Activated B cell treated with CpG ODN at 0.5 μM for 24 hours (primary cell): Measurements from ENCODE around the gene RPS6KB2. TPM values are rescaled to one million over a fixed set of nuclear protein-coding genes. Genes with fewer than 3 reads are reported as not detected.

ENCODE experiments used
- ATAC-seq: fragments of 200-7000 bp; cut with Tn5 transposase; one replicate; pipeline ENCODE4 v1.10.0; 2021; ENCODE audit warnings: low read depth, mild to moderate bottlenecking, moderate library complexity
- CTCF ChIA-PET: fragments of 350-600 bp; sonication (Branson Sonifier 250); formaldehyde crosslinking; loops from one replicate; lab custom pipeline; 2021; ENCODE audit warnings: antibody characterized with exemption; lab: Charles Lee
- POLR2A ChIA-PET: fragments of 350-600 bp; sonication (Branson Sonifier 250); formaldehyde crosslinking; loops from one replicate; lab custom pipeline; 2021; ENCODE audit warnings: antibody characterized with exemption; lab: Charles Lee
- DNase-seq: peaks from one replicate; pipeline ENCODE4 v3.0.0; 2022
- H3K27ac Mint-ChIP-seq: one replicate; pipeline ENCODE4 v1.8.0; 2020; ENCODE audit warnings: mixed read lengths
- H3K27me3 Mint-ChIP-seq: one replicate; pipeline ENCODE4 v1.8.0; 2021; ENCODE audit warnings: mixed read lengths
- H3K36me3 Mint-ChIP-seq: one replicate; pipeline ENCODE4 v1.8.0; 2021; ENCODE audit warnings: low read depth, mixed read lengths
- H3K4me1 Mint-ChIP-seq: one replicate; pipeline ENCODE4 v1.8.0; 2021; ENCODE audit warnings: mixed read lengths
- H3K4me3 Mint-ChIP-seq: one replicate; pipeline ENCODE4 v1.8.0; 2020; ENCODE audit warnings: mild to moderate bottlenecking, mixed read lengths
- H3K9me3 Mint-ChIP-seq: one replicate; pipeline ENCODE4 v1.8.0; 2020; ENCODE audit warnings: mixed read lengths
- intact Hi-C: fragments of 100-400 bp; cut with micrococcal nuclease; formaldehyde crosslinking; loops from one replicate; pipeline ENCODE4 v1.15.1; 2024
- total RNA-seq: library from RNA; stranded (reverse); gene quantifications from 2 replicates; pipeline ENCODE4 v1.2.3, GENCODE V29; 2022
- TF ChIP-seq, protein P1 (sequence below): fragments of 200-600 bp; IDR thresholded peaks from one replicate; pipeline ENCODE4 v1.8.0; 2022; ENCODE audit warnings: antibody characterized with exemption, mild to moderate bottlenecking

RPS6KB2 gene
- 66.9 and 74.5 TPM in 2 replicates for total RNA-seq

DNA sequence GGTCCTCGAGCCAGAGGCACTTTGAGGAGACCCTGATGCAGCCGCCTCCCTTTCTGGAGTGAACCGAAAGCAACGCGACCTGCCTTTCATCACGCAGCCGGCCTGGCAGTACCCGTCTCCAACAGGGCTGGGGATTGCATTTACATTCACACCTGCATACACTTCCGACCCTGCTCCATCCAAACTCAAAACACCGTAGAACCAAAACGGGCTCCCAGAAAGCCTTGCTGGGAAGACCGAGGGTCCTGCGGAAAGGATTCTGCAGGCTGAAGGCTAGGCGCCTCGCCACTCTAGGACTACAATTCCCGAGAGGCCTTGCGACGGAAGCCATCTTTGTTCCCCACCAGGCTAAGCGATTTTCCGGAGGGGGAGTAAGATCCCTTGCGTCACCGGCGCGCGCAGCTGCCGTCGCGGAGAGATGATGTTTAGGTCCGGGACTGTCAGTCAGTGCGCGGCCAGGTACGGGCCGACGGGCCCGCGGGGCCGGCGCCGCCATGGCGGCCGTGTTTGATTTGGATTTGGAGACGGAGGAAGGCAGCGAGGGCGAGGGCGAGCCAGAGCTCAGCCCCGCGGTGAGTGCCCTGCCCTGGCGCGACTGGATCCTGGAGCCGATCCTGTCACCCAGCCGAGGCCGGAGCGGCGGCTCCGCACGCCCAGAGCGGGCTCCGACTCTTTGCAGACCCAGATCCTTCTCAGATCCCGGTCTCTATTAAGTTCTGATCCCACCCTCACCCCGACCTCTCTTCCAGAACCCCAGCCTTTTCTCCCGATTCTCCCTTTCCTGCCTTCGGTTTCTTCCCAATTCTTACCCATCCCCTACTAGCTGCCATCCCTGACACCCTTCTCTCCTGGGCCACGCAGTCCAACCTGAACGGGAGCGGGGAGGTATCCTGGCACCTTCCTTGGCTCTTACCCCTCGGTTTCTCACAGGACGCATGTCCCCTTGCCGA, at the start of gene RPS6KB2:
TSS of gene RPS6KB2 (plus strand) at position 443 of the 950 bp plus-strand sequence. CDS start at position 495, 52 bp downstream.
- ATAC-seq, result peak; percentile 81
- peaks cover 36% of the 10 kb centered on the region for H3K36me3 Mint-ChIP-seq
- POLR2A ChIA-PET, result interaction anchor here (0.6 to 26.0 kb wide), 12 partner anchors 9 to 1313 kb away, joined by 3 to 1417 read pairs (median 7); partner anchors contain the start of genes AIP, CABP4, CARNS1 and CORO1B
- no peaks in the 10 kb centered on the region for H3K27me3 Mint-ChIP-seq
- peak within 1 kb of the TSS; percentile 98 for H3K4me3 Mint-ChIP-seq
- H3K27ac Mint-ChIP-seq, result peak within 1 kb of the TSS; percentile 93
- H3K4me1 Mint-ChIP-seq, result peaks cover 42% of the 10 kb centered on the region
- H3K9me3 Mint-ChIP-seq, result no peaks in the 10 kb centered on the region
- TF ChIP-seq, protein P1, sequence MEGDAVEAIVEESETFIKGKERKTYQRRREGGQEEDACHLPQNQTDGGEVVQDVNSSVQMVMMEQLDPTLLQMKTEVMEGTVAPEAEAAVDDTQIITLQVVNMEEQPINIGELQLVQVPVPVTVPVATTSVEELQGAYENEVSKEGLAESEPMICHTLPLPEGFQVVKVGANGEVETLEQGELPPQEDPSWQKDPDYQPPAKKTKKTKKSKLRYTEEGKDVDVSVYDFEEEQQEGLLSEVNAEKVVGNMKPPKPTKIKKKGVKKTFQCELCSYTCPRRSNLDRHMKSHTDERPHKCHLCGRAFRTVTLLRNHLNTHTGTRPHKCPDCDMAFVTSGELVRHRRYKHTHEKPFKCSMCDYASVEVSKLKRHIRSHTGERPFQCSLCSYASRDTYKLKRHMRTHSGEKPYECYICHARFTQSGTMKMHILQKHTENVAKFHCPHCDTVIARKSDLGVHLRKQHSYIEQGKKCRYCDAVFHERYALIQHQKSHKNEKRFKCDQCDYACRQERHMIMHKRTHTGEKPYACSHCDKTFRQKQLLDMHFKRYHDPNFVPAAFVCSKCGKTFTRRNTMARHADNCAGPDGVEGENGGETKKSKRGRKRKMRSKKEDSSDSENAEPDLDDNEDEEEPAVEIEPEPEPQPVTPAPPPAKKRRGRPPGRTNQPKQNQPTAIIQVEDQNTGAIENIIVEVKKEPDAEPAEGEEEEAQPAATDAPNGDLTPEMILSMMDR, result no peak
- DNase-seq, result peak; percentile 99
- CTCF ChIA-PET, result interaction anchor here (1.0 to 1.2 kb wide), 2 partner anchors 25 to 27 kb away, joined by 3 to 4 read pairs; partner anchors contain the start of genes PPP1CA and TBC1D10C
- intact Hi-C loops, result loop anchor here (1.0 to 2.0 kb wide), 11 partner anchors 8 to 78 kb away; partner anchors contain the start of genes AIP, CORO1B, POLD4 and PPP1CA

DNA sequence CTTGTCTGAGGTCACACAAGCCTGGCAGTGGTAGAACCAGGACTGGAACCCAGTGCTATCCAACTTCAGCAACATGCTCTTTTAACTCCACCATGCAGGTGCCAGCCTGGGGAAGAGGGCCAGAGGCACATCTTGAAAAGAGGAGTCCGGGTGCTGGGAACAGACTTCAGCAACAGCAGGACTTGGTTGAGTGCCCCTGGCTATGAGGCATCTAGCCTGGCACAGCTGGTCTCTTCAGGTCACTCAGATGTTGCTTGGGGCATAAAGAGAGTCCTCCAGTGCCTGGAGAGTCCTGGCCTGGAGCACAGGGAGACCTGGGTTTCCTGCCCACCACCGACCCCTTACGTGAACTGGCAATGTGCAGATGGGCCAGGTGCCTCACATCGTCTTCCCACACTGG, 49.8 kb upstream of the RPS6KB2 start:
- Mint-ChIP-seq H3K4me3 (no peak overlapping the region), H3K9me3 (no peaks in the 10 kb centered on the region), H3K36me3 (peaks cover under 1% of the 10 kb centered on the region), H3K4me1 (peaks cover 49% of the 10 kb centered on the region), H3K27me3 (no peaks in the 10 kb centered on the region), H3K27ac (peak overlapping the region; percentile 46)
- intact Hi-C loops, result no loop called here
- no peak for ATAC-seq
- no peak for DNase-seq
- POLR2A ChIA-PET, result interaction anchor here (0.6 to 26.4 kb wide), 6 partner anchors 13 to 87 kb away, joined by 3 to 1307 read pairs (median 4); partner anchors contain the start of genes CLCF1, POLD4 and RAD9A
- CTCF ChIA-PET, result interaction anchor here (4.4 to 22.6 kb wide), 3 partner anchors 25 to 59 kb away, joined by 48 to 735 read pairs (median 200); partner anchors contain the start of gene POLD4
- TF ChIP-seq, protein P1, result no peak

DNA sequence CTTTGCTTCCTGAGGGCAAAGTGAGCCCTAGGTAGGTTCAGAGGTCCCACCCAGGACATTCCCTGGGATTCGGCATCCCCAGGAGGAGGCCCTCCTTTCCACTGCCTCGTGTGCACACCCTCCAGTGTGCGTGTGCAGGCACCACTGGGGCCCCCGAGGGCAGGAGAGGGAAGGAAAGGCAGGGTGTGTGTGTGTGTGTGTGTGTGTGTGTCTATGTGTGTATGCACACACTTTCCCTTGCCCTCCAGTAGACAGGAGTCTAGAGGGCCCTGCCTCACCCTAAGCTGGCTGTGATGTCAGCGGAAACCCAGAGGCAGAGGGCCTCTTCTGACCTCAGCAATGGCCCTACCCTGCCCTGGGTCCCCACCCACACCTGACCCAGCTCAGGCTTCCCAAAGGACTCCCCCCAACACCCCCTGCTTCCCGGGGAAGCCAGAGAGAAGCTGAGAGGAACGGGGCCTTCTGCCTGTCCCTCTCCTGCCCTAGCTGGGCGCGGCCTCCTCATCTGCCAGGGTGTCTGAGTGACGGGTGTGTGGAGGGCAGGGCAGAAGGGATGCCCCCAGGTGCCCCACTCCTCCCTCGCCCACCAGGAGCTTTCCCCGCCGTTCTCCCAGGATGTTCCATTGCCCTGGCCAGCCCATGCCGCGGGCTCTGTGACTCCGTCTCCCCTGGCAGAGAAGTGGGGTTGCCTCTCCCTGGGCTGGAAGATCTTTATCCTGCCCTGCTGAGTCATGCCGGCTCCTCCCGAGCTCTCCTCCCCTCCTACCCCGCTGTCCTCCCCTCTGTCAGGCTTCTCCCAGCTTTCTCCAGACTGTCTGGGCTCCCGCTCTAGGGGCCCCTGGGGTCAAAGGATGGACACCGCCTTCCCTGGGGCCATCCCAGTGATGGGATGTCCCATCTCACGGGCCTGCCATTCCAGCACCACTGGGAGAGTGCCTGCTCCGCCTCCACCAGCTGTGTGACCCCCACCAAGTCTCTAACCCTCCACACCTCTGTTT, 48.9 kb upstream of the RPS6KB2 start:
- Mint-ChIP-seq H3K27me3 (no peaks in the 10 kb centered on the region), H3K4me3 (no peak overlapping the region), H3K4me1 (peaks cover 43% of the 10 kb centered on the region), H3K9me3 (no peaks in the 10 kb centered on the region), H3K36me3 (no peaks in the 10 kb centered on the region), H3K27ac (peak overlapping the region; percentile 46)
- intact Hi-C loops, result no loop called here
- ATAC-seq (no peak), DNase-seq (no peak)
- ChIA-PET POLR2A (interaction anchor here (0.6 to 26.4 kb wide), 6 partner anchors 13 to 62 kb away, joined by 3 to 1307 read pairs (median 5); partner anchors contain the start of genes CLCF1, POLD4 and RAD9A), CTCF (interaction anchor here (2.6 to 22.6 kb wide), 5 partner anchors 8 to 59 kb away, joined by 19 to 735 read pairs (median 73); partner anchors contain the start of genes CLCF1 and POLD4)
- TF ChIP-seq, protein P1, result no peak

DNA sequence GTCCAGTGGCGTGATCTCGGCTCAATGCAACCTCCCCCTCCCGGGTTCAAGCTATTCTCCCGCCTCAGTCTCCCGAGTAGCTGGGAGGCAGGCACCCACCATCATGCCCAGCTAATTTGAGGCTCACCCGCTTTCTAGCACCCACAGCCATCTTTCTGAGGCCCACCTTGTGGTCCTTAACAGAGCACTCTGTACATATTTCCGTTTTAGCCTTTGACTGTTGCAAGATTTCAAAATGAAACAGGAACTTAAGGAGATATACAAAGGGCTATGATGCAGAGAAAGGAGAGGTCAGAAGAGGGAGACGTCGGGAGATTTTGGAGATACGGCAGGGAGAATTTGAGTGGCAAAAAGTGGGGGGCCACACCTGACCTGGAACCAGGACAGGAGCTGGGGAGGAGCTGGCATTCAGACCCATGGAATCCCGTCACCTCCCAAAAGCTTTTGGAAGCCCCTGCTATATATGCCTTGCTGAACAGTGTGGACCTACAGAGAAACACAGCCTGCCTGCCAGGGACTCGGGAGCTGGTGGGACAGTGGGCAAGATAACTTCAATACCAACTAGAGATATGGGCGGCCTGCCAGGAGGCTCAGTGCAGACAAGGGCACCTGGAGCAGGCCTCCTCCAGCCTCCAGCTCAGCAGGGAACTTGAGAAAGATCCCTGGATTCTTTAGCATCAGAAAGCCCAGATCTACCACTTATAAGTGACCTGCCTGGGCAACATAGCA, 46.9 kb upstream of the RPS6KB2 start:
- intact Hi-C loops, result loop anchor here (1.0 kb wide), 1 partner anchor 113 kb away; no protein-coding TSS in a partner anchor
- ChIA-PET POLR2A (interaction anchor here (0.7 to 26.4 kb wide), 22 partner anchors 11 to 765 kb away, joined by 3 to 1307 read pairs (median 5); partner anchors contain the start of genes AIP, ANKRD13D, CLCF1 and GRK2), CTCF (interaction anchor here (1.0 to 22.6 kb wide), 23 partner anchors 9 to 394 kb away, joined by 3 to 735 read pairs (median 7); partner anchors contain the start of genes ANKRD13D, CLCF1, GRK2 and POLD4)
- Mint-ChIP-seq H3K27me3 (no peaks in the 10 kb centered on the region), H3K4me1 (peaks cover 32% of the 10 kb centered on the region), H3K4me3 (peak overlapping the region; percentile 55), H3K27ac (peak overlapping the region; percentile 95), H3K36me3 (no peaks in the 10 kb centered on the region), H3K9me3 (no peaks in the 10 kb centered on the region)
- TF ChIP-seq, protein P1, result no peak
- DNase-seq (no peak), ATAC-seq (peak; percentile 80)
